GM19239 (cell line): ENCODE results near the gene FBXO33.
"Not testable (repeated sequence)": the region's sequence is repeated elsewhere in the genome, so short reads cannot be mapped to it uniquely, and the experiment has no call there.

Experiments used
- DNase-seq: peaks from one replicate; pipeline ENCODE4 v3.0.0; 2011; ENCODE audit warnings: low spot score; ENCODE audit not compliant: insufficient read length
- FAIRE-seq: peaks from 2 replicates; lab custom pipeline; 2011; peaks lifted over from hg19 to GRCh38; lab: Jason Lieb, UNC

FBXO33 gene

DNA sequence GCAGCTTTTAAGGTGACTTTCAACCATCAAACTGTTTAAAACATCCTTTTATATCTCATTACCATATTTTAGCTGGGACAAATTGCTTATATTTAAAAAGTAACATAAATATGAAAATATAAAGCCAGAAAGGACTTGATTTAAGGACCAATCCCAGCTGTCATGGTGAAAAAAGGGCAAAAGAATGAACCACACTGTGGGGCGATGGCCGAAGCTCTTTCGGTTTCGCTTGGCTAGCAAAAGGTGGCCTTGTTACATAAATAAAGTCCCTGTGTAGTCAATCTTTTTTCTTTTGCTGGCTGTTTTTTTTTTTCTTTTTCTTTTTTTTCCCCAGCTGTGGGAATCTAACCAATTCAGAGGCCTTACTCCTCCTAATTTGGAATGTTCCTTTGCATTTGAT lies 50.9 kb downstream of the FBXO33 start:
- FAIRE-seq: no peak
- DNase-seq: no peak

DNA sequence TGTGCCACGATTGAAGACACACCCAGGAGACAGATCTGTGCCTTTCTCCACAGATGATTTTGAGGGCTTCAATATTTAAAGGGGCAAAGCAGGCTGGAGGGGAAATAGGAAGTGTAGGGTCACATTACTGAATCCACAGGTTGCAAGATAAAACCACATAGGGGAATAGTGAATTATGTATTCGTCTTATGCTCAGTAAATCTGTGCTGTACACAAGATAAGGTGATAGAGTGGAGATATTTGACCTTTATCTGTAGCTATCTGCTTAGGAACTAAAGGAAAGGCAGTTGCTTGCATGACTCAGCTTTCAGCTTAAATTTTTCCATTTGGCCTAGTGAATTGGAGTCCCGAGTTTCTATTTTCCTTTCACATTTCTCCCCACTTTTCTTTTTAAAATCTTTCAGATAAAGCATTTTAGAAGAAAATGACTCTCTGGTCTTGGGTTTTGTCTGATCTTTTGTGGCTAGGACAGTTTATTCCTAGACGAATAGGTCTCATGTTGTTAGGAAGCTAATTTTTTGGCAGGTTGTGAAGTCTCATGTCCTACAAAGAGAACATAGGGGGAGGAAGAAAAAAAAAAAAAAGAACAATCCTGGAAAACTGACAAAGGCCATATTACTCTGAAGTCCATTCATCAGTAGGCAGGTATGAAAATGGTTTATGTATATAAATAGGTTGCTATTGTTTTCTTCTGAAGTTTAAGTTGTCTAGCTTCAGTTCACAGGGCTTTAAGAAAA lies 55.4 kb downstream of the FBXO33 start:
- DNase-seq (no peak), FAIRE-seq (no peak)

DNA sequence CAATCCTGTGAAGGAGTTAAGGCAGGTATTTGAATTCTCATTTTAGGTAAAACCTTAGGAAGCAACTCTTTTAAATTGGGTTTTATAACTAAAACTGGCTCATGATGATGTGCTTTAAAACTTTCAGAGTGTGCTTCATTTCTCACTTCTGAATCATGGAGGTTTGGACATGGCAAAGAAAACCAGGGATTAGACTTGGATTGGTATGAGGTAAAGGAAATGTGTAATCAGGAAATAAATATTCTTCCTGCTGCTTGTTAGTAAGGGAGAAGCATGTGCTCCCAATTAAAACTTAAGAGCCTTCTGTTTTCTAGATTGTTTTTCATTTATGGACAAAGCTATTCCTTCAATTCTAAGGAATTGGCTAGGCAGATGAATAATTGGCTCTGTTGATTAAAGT lies 57.4 kb downstream of the FBXO33 start:
- DNase-seq: no peak
- no peak for FAIRE-seq

DNA sequence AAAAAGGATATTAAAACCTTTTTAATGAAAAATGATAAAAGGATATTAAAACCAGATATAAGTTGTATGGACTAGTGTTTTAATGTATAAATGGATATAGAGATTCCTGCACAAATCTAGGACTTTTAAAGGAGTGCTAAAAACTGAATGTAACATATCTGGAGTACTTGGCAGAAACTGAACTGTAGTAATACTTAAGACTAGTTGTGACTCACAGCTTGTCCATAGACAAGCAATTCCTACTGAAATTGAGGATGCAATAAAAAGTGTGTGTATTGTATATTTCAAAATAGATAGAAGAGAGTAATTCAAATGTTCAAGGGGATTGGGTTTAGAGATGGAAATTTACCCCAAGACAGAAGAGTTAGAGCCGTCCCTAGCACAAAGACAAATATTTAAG lies 59.6 kb downstream of the FBXO33 start:
- DNase-seq (no peak), FAIRE-seq (no peak)

DNA sequence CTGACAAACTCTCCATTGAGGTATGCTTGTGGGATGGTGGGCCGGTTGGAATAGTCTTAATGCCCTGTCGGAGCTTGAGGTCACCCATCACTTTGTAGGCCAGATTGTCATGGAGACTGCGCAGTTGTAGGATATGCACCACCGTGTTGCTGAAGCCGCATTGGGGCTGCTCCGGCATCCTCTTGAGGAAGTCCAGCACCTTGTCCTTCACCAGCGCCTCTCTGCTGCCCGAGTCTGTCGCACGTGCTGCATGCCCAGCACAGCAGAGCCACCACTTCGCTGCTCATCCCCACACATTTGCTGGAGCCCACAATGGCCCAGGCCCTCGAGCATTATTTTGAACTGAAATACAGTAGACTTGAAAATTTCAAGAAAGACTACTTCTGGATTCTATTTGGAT lies 61.8 kb downstream of the FBXO33 start:
- FAIRE-seq (no peak), DNase-seq (no peak)

DNA sequence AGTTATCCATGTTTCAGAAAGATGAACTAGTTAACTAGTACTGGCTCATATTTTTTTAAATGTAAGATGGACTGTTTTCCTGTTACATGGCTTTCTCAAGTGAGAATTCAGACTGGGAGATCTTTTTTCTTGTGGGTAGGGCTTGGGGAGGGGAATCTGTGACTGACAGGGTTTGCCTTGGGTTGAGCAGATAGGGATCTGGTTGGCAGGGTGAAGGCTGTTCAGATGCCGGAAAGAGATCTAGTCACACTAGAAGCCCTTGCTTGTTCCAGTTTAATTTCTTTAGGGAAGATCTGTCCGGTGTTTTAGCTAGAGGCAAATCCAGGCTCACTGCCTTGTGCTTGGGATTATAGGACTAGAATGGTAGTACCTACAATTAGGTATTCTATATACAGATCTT lies 63.2 kb downstream of the FBXO33 start:
- FAIRE-seq: no peak
- DNase-seq: no peak

DNA sequence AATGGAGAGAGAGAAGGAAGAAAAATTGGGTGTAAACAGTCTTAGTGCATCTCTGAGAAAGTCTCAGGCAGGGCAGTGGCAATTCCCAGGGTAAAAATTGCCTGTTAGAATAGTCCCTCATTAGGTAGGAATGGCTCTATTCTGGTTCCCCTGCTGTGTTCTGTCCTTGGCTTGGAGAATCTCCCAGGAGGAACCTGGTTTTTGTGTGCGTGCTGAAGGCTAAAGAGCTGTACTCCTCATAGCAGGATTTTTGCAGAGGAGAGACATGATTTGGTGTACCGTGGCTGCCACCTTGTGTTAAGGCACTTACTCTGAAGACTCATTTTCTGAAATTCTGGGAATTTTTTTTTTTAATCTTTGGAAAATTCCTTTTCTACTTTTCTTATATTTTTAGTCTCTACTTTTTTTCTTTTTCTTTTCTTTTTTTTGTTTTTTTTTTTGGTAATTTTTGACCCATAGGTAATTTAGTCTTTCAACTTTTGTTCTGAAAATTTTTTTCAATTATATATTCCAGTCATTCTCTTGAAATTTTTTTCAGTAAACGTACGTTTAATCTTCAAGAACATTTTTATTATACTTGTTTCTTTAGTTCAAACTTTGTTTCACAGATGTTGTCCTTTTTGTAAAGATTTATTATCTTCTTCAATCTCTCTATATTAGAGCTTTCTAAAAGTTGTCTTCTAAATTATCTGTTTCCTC lies 63.8 kb downstream of the FBXO33 start:
- peak; percentile 9 for DNase-seq
- peak; percentile 79 for FAIRE-seq

DNA sequence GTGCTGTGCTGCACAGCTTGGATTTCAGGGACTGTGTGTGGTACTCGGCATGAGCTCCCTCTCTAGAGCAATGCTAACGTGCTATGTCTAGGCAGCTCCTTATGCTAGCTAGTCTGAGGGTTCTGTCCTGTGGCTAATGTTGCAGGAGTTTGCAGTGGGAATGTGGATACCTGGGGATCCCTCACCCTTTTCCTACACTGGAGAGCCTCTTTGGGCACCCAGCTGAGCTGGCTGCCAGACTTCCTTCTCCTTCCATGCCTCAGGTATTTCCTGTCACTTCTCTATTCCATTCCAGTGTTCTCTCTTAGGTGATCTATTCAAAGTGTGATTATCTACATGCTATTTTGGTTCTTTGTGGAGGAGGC lies 64.9 kb downstream of the FBXO33 start:
- no peak for FAIRE-seq
- DNase-seq: no peak

DNA sequence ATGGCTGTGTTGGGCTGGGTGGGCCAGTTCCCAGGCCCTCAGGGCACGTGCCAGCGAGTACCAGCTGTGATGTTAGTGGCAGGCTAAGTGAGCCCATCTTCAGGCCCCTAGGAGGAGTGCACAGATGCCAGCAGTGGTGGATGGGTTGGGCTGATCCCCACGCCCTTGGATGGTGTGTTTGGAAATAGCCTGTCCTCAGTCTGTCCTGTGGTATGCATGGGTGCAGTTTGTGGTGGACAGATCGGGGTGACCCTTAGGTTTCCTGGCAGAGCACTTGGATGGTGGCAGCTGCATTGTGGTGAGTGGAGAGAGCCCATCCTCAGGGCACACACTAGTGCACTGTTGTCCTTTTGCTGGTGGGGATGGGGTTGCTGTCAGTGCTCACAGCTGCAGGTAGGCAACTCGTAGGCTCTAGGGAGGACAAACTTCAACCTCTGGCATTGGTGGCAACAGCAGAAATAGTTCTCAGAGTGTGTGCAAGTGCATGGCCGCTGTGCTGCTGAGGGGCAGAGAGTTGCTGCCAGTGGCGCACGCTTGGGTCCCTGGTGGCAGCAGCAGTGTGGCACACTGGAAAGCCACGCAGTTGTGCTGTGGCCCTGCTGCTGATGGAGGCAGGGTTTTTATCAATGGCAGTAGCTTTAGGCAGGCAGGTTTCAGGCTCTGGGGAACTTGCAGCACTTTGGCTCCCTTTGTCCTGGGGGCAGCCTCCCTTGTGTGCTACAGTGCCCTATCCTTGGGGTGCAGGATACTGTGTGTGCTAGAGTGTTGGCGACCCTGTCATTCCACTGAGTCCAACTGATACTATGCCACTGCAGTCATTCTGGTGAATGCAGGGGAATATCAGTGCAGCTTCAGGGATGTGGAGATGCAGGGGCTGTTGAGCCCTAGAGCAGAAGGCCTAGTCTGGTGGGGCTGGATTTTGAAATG lies 65.5 kb downstream of the FBXO33 start:
- DNase-seq: no peak
- no peak for FAIRE-seq

DNA sequence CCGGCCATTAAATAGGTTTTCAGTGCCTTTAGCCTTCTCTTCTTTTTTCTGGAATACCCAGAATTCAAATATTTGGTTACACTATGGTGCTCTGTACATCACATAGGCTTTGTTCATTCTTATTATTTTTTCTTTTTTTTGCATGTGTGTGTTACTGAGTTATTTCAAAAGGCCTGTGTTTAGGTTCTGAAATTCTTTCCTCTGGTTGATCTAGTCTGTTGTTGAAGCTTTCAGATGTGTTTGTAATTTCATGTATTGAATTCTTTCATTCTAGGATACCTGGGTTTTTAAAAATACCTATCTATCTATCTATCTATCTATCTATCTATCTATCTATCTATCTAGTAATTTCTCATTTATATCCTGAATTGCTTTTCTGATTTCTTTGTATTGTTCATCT lies 66.9 kb downstream of the FBXO33 start:
- DNase-seq: no peak
- no peak for FAIRE-seq

DNA sequence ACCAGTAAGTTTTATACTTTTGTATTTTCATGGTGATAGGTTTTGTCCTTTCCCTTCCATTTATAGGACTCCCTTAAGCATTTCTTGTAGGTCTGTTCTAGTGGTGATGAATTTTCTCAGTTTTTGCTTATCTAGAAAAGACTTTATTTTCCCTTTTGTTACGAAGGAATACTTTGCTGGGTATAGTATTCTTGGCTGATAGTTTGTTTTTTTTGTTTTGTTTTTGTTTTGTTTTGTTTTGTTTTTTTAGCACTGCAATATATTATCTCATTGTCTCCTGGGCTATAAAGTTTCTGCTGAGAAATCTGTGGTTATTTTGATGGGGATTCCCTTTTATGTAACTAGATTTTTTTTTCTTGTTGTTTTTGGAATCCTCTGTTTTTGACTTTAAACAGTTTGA lies 67.7 kb downstream of the FBXO33 start:
- no peak for DNase-seq
- FAIRE-seq: no peak

DNA sequence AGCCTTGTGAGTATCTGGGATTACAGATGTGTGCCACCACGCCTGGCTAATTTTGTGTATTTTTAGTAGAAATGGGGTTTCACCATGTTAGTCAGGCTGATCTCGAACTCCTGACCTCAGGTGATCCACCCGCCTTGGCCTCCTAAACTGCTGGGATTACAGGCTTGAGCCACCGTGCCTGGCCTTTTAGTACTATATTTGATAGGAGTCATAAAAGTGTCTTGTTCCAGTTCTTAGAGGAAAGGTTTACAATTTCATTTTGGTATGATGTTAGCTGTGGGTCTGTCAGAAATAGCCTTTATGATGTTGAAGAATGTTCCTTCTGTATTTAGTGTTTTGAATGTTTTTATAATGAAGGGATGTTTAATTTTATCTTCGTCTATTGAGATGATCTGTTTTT lies 70.7 kb downstream of the FBXO33 start:
- FAIRE-seq, DNase-seq: not testable (repeated sequence)

DNA sequence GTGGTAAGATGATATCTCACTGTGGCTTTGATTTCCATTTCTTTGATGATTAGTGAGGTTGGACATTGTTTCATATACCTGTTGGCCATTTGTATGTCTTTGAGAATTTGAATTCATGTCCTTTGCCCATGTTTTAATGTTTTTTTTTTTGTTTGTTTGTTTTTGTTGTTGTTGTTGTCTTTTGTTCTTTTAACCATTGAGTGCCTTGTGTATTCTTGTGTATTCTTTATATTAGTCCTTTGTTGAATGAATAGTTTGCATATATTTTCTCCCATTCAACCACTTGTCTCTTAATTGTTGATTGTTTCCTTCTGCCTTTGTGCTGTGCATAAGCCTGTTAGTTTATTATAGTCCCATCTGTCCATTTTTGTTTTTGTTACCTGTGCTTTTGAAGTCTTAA lies 71.9 kb downstream of the FBXO33 start:
- DNase-seq (no peak), FAIRE-seq (no peak)

DNA sequence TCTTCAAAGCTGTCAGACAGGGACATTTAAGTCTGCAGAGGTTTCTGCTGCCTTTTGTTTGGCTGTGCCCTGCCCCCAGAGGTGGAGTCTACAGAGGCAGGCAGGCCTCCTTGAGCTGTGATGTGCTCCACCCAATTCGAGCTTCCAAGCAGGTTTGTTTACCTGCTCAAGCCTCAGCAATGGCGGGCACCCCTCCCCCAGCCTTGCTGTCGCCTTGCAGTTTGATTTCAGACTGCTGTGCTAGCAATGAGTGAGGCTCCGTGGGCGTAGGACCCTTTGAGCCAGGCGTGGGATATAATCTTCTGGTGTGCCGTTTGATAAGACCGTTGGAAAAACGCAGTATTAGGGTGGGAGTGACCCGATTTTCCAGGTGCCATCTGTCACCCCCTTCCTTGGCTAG lies 73.2 kb downstream of the FBXO33 start:
- not testable (repeated sequence) for FAIRE-seq, DNase-seq

DNA sequence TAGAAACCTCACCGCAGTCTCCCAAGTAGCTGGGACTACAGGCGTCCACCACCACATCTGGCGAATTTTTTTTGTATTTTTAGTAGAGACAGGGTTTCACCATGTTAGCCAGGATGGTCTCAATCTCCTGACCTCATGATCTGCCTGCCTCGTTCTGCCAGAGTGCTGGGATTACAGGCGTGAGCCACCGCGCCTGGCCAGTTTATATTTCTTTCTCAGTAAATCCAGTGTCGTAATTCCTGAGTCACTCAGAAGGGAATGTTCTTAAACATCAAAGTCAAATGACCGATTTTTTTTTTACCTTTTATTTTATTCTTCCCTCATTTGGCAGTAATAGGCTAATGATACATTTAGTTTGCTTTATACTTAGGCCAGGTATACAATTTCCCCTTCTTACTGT lies 80.5 kb downstream of the FBXO33 start:
- DNase-seq (no peak), FAIRE-seq (no peak)

DNA sequence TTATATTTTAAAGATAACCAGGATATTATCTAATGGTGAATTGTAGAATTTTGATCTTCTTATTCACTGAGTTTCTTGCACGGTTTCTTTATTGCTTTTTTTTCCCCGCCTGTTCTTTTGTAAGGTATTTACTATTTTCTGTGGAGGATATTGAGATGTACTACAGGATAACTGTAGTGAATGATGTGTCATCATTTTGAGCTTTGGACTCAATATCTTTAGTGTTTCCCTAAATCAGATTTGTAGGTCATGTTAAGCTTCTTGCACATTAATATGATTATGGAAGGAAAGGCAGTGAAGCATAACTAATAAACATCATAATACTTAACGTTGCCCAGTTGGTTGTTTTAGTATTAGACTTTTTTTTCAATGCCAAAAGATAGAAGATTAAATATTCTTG lies 81.4 kb downstream of the FBXO33 start:
- DNase-seq (no peak), FAIRE-seq (no peak)
